ENCODE measurements around the gene SERPINB1.

- no peak for TF ChIP-seq CTCF (IDR thresholded peaks at IDR 0.05)
- no peak for TF ChIP-seq POLR2A (IDR thresholded peaks at IDR 0.05)
- no peak for TF ChIP-seq POLR2AphosphoS5 (IDR thresholded peaks at IDR 0.05)
These were observed 41.6 kb downstream of the SERPINB1 start for GRCh38 chr6:2799936-2800527.

Data from gastroesophageal sphincter (tissue), 3 donors.